Prostate gland (tissue), 2 donors: ENCODE results near the gene ESPN. TPM values are rescaled to one million over a fixed set of nuclear protein-coding genes. Genes with fewer than 3 reads are reported as not detected.
"Not testable (repeated sequence)": the region's sequence is repeated elsewhere in the genome, so short reads cannot be mapped to it uniquely, and the experiment has no call there.

Experiments
- DNase-seq: peaks from one replicate; pipeline ENCODE4 v3.0.0-alpha.2; 2019; ENCODE audit warnings: low spot score
- H3K27ac ChIP-seq, 2 donors: fragments of 200-600 bp; sonication (generic); 2 replicates each; pipeline ENCODE4 v1.5.1; 2017 to 2019
- H3K27me3 ChIP-seq: fragments of 200-600 bp; sonication (generic); replicated peaks from 2 replicates; pipeline ENCODE4 v1.5.1; 2019; ENCODE audit not compliant: insufficient read depth
- H3K36me3 ChIP-seq, 2 donors: fragments of 200-600 bp; sonication (generic); 1 replicate in 1 of 2; 2 replicates in 1 of 2; pipeline versions ENCODE4 v1.5.1 to v1.8.1; 2017 to 2019
- H3K4me1 ChIP-seq: fragments of 200-600 bp; sonication (generic); replicated peaks from 2 replicates; pipeline ENCODE4 v1.5.1; 2019
- H3K4me3 ChIP-seq, 2 donors: fragments of 200-600 bp; sonication (generic); 2 replicates each; pipeline ENCODE4 v1.5.1; 2017 to 2019
- H3K9me3 ChIP-seq: fragments of 200-600 bp; sonication (generic); 2 replicates; pipeline ENCODE4 v1.5.1; 2017
- POLR2A ChIP-seq: fragments of 450-650 bp; IDR thresholded peaks from one replicate; pipeline ENCODE4 v1.6.1; 2016; ENCODE audit warnings: antibody characterized with exemption, mild to moderate bottlenecking
- POLR2AphosphoS5 ChIP-seq: sonication (generic); formaldehyde crosslinking; IDR thresholded peaks from one replicate; pipeline ENCODE4 v1.6.1; 2017; ENCODE audit warnings: antibody characterized with exemption
- WGBS: methylation state at CpG from one replicate; pipeline ENCODE4 v1.1.5; 2018; 5-methylcytosine and 5-hydroxymethylcytosine counted together
- intact Hi-C: fragments of 100-400 bp; cut with DNase I; formaldehyde crosslinking; loops from one replicate; pipeline ENCODE4 v1.14.2; 2022
- total RNA-seq, 2 donors: library from RNA; depleted of rRNA; stranded (reverse); fragments of >200 nt; gene quantifications; one replicate each; pipeline ENCODE4 v1.1.0, GENCODE V29; 2016
- TF ChIP-seq, protein P1 (sequence below), 4 experiments: fragments of 200-600 bp in 2 of 4; fragments of 450-650 bp in 2 of 4; sonication (generic) in 2 of 4; IDR thresholded peaks; 1 replicate in 3 of 4; 2 replicates in 1 of 4; pipeline ENCODE4 v1.5.1; 2016 to 2019; ENCODE audit warnings: antibody characterized with exemption in 4 of 4, mild to moderate bottlenecking in 2 of 4, moderate library complexity in 2 of 4

ESPN gene
- total RNA-seq, 2 donors from 2014 or later = 19.7 to 257 TPM

DNA sequence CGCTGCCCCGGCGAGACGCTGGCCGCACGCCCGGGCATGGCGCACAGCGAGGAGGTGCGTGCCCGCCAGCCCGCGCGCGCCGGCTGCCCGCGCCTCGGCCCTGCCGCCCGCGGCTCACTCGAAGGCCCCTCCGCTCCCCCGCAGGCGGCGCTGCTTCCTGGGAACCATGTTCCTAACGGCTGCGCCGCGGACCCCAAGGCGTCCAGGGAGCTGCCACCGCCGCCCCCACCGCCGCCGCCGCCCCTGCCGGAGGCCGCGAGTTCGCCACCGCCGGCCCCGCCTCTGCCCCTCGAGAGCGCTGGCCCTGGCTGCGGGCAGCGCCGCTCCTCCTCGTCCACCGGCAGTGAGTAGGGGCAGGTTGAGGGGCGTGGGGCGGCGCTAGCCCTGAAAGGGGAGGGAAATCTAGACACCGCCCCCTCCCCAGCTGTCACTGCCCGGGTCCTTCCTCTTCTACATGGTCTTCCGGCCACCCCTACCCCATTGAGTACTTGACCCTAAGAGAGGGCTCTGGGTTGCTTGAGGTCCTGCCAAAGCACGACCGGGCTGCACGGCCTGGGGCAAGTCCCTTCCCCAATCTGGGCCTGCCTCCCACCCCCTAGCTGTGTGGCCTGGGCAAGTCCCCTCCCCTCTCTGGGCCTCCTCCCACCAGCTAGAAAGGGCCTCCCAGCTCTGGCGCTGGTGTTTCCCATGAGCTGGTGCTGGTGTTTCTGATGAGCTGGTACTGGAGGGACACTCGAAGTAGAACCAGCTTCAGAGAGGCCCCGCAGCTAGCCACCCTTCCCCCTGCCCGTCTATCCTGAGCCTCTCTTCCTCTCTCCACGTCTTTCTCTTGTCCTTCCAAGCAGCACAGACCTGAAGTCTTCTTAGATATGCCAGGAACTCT, 24.4 kb downstream of the ESPN start:
- TF ChIP-seq, protein P1, sequence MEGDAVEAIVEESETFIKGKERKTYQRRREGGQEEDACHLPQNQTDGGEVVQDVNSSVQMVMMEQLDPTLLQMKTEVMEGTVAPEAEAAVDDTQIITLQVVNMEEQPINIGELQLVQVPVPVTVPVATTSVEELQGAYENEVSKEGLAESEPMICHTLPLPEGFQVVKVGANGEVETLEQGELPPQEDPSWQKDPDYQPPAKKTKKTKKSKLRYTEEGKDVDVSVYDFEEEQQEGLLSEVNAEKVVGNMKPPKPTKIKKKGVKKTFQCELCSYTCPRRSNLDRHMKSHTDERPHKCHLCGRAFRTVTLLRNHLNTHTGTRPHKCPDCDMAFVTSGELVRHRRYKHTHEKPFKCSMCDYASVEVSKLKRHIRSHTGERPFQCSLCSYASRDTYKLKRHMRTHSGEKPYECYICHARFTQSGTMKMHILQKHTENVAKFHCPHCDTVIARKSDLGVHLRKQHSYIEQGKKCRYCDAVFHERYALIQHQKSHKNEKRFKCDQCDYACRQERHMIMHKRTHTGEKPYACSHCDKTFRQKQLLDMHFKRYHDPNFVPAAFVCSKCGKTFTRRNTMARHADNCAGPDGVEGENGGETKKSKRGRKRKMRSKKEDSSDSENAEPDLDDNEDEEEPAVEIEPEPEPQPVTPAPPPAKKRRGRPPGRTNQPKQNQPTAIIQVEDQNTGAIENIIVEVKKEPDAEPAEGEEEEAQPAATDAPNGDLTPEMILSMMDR (IDR thresholded peaks at IDR 0.05) = no peak
- no peak overlapping the region for H3K4me3 ChIP-seq
- no peaks in the 10 kb centered on the region for H3K9me3 ChIP-seq
- DNase-seq = no peak
- no peaks in the 10 kb centered on the region for H3K4me1 ChIP-seq
- 34% methylated on average over 15 of the region's 66 CpGs for WGBS
- peaks cover 23% of the 10 kb centered on the region for H3K27me3 ChIP-seq
- H3K27ac ChIP-seq = no peak overlapping the region
- intact Hi-C loops = no loop called here
- H3K36me3 ChIP-seq = no peaks in the 10 kb centered on the region

DNA sequence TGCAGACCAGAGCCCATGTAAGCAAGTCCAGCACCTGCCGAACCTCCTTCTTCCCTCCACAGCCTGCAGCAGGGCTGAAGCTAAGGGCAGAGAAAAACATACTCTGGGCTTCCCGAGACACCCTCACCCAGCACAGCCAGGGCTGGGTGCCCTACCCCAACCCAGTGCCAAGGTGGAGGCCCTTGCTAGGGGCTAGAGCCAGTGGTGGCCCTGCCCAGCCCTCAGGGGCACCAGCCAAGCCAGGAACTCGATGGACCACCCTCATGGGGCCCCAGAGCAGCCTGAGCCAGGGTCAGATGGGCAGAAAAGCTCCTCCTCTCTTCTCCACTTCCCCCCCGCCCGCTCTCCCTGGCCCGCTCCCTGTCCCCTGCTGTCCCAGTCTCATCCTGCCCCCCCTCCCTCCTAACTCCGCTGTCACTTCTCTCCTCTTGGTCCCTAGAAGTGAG, 25.5 kb downstream of the ESPN start:
- 49% methylated on average over 7 of the region's 7 CpGs for WGBS
- Histone ChIP-seq H3K4me3 (no peak overlapping the region), H3K27me3 (peaks cover 26% of the 10 kb centered on the region)

DNA sequence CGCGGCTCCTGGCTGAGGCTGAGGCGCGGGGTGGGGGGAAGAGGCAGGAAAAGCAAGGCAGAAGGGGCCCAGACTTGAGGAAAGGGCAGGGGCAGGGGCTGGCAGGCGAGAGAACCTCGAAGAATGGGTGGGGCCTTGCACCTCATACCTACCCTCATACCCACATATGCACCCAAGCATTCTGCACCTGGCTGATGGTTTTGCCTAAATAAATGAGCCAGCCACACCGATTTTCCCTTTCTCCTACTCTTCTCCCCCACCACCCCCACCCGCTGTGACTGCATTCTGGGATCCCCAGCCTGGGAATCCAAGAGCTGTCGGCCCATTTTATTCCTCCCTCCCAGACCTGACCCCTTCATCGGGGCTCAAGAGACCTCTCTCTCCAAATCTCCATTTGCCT, 25.9 kb downstream of the ESPN start:
- WGBS = 67% methylated on average over 10 of the region's 10 CpGs
- H3K36me3 ChIP-seq, intact Hi-C loops, H3K9me3 ChIP-seq, H3K4me3 ChIP-seq, H3K27ac ChIP-seq, H3K4me1 ChIP-seq, DNase-seq: not testable (repeated sequence)
- H3K27me3 ChIP-seq = peaks cover 26% of the 10 kb centered on the region

More for the DNA sequence above, 25.5 kb downstream of the ESPN start:
- Histone ChIP-seq H3K9me3 (no peaks in the 10 kb centered on the region), H3K4me1 (no peaks in the 10 kb centered on the region), H3K36me3 (no peaks in the 10 kb centered on the region), H3K27ac (no peak overlapping the region)
- no peak for DNase-seq
- TF ChIP-seq, protein P1 (IDR thresholded peaks at IDR 0.05) = no peak
- no peak for TF ChIP-seq POLR2A
- TF ChIP-seq POLR2AphosphoS5 = no peak
- intact Hi-C loops = no loop called here

DNA sequence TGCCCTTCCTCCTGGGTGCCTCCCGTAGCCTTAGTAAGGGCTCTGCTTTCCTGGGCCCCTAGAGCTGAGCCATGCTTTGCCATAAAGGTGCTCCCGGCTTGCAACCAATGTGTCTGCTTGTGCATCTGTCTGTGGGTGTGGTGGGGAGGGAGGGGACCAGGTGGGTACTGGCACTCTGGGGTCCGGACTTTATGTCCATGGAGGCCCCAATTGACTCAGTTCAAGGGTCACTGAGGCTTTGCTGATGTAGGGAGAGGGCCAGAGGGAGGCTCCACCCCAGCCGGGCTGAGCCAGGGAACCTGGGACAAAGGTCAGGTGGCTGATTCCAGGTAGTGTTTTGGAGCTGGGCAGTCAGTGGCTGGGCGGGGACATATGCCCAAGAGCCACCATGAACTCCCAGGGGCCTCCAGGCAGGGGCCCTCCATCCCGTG, 26.4 kb downstream of the ESPN start:
- intact Hi-C loops = no loop called here
- H3K27ac ChIP-seq = no peak overlapping the region
- no peaks in the 10 kb centered on the region for H3K9me3 ChIP-seq
- no peaks in the 10 kb centered on the region for H3K4me1 ChIP-seq
- no peak for TF ChIP-seq POLR2A
- no peak for TF ChIP-seq POLR2AphosphoS5
- TF ChIP-seq, protein P1 (IDR thresholded peaks at IDR 0.05) = no peak
- H3K27me3 ChIP-seq = peaks cover 26% of the 10 kb centered on the region
- no peaks in the 10 kb centered on the region for H3K36me3 ChIP-seq
- H3K4me3 ChIP-seq = no peak overlapping the region
- WGBS = 81% methylated on average over 6 of the region's 6 CpGs
- no peak for DNase-seq

DNA sequence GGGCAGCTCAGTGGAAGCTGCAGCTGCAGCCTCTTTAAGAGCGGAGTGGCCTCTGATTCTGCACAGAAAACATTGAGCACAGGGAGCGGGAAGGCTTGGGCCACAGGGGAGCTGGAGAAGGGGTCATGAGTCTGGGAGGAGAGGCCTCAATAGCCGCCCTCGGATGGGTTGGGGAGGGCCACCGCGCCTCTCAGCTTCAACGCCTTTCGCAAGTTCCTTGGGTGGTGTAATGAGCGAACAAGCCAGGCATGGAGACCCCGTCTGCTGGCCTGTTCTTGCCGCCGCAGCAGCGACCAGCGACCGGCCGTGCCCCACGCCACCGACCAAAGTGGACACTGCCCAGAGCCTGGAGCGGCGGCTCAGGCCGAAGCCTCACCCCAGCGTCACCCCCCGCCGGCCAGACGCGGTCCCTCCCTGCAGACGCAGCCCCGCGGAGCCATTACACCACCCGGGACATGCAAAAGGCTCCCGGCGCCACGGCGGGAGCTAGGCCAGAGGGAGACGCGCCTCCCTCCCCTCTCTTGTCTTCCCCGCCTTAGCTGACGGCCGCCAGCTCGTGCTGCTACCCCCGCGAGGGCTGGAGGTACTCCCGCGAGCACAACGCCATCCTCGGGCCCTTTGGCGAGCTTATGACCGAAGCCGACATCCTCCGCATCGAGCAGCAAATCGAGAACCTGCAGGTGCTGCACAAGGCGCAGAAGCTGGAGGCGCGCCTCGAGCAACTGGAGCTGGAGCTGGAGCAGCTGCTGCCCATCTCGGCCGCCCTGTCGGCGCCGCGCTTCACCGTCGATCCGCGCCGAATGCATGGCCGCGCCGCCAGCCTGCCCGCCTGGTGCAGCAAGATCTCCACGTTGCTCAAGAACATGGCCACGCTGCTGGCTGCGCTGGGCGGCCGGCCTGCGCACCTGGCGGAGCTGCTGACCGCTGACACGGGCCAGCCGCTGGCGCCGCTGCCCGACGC, 29.6 kb downstream of the ESPN start:
- H3K4me1 ChIP-seq, H3K27ac ChIP-seq, H3K36me3 ChIP-seq, H3K4me3 ChIP-seq, DNase-seq, H3K9me3 ChIP-seq, intact Hi-C loops: not testable (repeated sequence)
- 15% methylated on average over 64 of the region's 85 CpGs for WGBS
- H3K27me3 ChIP-seq = peaks cover 16% of the 10 kb centered on the region
